ENCODE data around the gene ZNF133.
"Not testable (repeated sequence)": the region's sequence is repeated elsewhere in the genome, so short reads cannot be mapped to it uniquely, and the experiment has no call there.

Gene ZNF133

DNA sequence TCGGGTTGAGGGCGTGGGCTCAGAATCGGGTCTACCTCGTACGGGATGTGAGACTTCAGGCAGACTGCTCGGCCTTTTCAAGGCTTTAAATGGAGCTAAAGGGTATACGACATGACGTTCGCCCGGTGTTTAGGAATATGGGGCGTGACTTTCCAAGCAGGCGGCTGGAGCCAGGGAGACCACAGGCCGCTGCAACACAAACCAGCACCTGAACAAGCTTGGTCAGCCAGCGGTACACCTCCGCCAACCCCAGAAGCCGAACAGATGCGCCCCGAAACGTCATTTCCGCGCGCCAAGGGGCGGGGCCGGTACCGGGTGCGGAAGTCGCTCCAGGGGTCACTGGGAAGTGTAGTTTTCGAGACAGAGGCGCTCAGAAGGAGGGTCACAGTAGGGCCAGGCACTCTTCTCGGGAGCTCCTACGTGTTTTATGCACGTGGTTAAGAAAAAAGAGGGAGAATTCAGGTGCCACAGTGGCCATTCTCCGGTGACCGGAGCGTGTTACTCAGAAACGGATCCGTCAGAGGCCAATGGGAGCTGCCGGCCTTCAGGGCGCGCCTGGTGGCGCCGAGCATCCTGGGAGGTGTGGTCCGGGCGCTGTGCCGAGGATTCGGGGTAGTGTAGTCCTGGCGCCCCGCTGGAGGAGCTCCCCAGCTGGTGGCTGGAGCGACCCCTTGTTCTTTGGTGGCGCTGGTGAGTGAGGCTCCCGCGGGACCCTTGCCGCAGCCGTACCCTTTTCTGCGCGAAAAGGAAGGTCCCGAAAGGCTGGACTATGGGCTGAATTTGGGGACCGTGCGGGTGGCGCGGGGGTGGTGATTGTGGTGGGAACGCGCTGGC, at the start of gene ZNF133:
ZNF133 (plus strand) TSS at position 613 of the 834 bp plus-strand sequence. CDS start 17,160 bp downstream, outside the sequence.
- H3K27me3 Mint-ChIP-seq: peaks cover 22% of the 10 kb centered on the region
- intact Hi-C loops (cut with micrococcal nuclease): loop anchor here (5.0 to 10.0 kb wide), 4 partner anchors 179 to 1553 kb away; partner anchors contain the start of genes DZANK1, POLR3F, SMIM26 and SNRPB2
- peaks cover 39% of the 10 kb centered on the region for H3K36me3 Mint-ChIP-seq (ENCODE audit: low read depth)
- peaks cover 17% of the 10 kb centered on the region for H3K4me1 Mint-ChIP-seq (ENCODE audit: low read depth)
- H3K4me3 Mint-ChIP-seq: peak within 1 kb of the TSS; percentile 94
- peak within 1 kb of the TSS; percentile 98 for H3K27ac Mint-ChIP-seq
- peaks cover 32% of the 10 kb centered on the region for H3K9me3 Mint-ChIP-seq

GRCh38 chr20:18240997-18241396, 47.3 kb upstream of the ZNF133 start:
- no peak overlapping the region for H3K4me3 Mint-ChIP-seq
- H3K9me3 Mint-ChIP-seq: peaks cover 7% of the 10 kb centered on the region
- intact Hi-C loops (cut with micrococcal nuclease): no loop called here
- H3K4me1 Mint-ChIP-seq (ENCODE audit: low read depth): no peaks in the 10 kb centered on the region
- no peaks in the 10 kb centered on the region for H3K36me3 Mint-ChIP-seq (ENCODE audit: low read depth)
- no peak overlapping the region for H3K27ac Mint-ChIP-seq
- H3K27me3 Mint-ChIP-seq: peaks cover 9% of the 10 kb centered on the region

GRCh38 chr20:18243802-18244201, 44.5 kb upstream of the ZNF133 start:
- no peak overlapping the region for H3K27ac Mint-ChIP-seq
- intact Hi-C loops (cut with micrococcal nuclease): no loop called here
- H3K4me3 Mint-ChIP-seq: no peak overlapping the region
- no peaks in the 10 kb centered on the region for H3K4me1 Mint-ChIP-seq (ENCODE audit: low read depth)
- peaks cover 11% of the 10 kb centered on the region for H3K27me3 Mint-ChIP-seq
- H3K36me3 Mint-ChIP-seq (ENCODE audit: low read depth): no peaks in the 10 kb centered on the region
- peaks cover 7% of the 10 kb centered on the region for H3K9me3 Mint-ChIP-seq

GRCh38 chr20:18248545-18248944, 39.8 kb upstream of the ZNF133 start:
- H3K4me1 Mint-ChIP-seq (ENCODE audit: low read depth); H3K9me3 Mint-ChIP-seq; H3K27ac Mint-ChIP-seq; intact Hi-C loops (cut with micrococcal nuclease); H3K27me3 Mint-ChIP-seq; H3K36me3 Mint-ChIP-seq (ENCODE audit: low read depth); H3K4me3 Mint-ChIP-seq: not testable (repeated sequence)

DNA sequence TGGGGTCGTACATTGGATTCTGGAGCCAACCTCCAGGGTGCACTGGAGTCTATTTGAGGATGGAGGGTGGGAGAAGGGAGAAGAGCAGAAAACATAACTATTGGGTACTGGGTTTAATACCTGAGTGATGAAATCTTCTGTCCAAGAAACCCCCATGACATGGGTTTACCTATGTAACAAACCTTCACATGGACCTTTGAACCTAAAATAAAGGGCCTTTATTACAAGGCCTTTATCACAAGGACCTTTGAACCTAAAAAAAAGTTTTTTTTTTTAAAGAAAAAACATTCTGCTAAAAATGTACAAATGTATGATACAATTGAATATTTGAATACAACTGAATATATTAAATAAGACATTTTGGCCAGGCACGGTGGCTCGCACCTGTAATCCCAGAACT, 38.1 kb upstream of the ZNF133 start:
- intact Hi-C loops (cut with micrococcal nuclease): no loop called here
- Mint-ChIP-seq H3K4me1 (ENCODE audit: low read depth) (no peaks in the 10 kb centered on the region), H3K27ac (no peak overlapping the region), H3K9me3 (no peaks in the 10 kb centered on the region), H3K36me3 (ENCODE audit: low read depth) (no peaks in the 10 kb centered on the region), H3K4me3 (no peak overlapping the region), H3K27me3 (peaks cover 1% of the 10 kb centered on the region)

- H3K9me3 Mint-ChIP-seq: no peaks in the 10 kb centered on the region
- H3K4me1 Mint-ChIP-seq (ENCODE audit: low read depth): no peaks in the 10 kb centered on the region
- intact Hi-C loops (cut with micrococcal nuclease): no loop called here
- H3K4me3 Mint-ChIP-seq: no peak overlapping the region
- no peak overlapping the region for H3K27ac Mint-ChIP-seq
- no peaks in the 10 kb centered on the region for H3K36me3 Mint-ChIP-seq (ENCODE audit: low read depth)
- H3K27me3 Mint-ChIP-seq: peaks cover 1% of the 10 kb centered on the region
Measured at GRCh38 chr20:18252597-18253451, 35.5 kb upstream of the ZNF133 start.

DNA sequence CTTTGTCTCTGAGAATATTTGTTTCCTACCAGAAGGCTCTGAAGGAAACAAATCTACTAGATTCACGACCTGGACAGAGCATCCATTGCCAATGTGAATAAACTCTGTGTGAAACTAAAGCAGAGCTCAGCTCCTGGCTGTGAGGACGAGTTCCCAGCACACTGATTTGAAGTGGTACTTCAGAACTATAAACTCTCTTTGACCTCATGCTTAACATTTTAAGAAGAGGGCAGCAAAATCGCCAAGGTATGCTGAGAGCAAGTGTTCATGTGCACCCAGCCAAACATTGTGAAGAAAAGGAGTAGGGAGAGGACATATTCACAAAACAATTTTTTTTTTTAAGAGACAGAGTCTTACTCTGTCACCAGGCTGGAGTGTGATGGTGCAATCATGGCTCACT, 33.7 kb upstream of the ZNF133 start:
- intact Hi-C loops (cut with micrococcal nuclease): no loop called here
- Mint-ChIP-seq H3K27ac (no peak overlapping the region), H3K27me3 (no peaks in the 10 kb centered on the region), H3K9me3 (no peaks in the 10 kb centered on the region), H3K4me1 (ENCODE audit: low read depth) (no peaks in the 10 kb centered on the region), H3K4me3 (no peak overlapping the region), H3K36me3 (ENCODE audit: low read depth) (no peaks in the 10 kb centered on the region)

DNA sequence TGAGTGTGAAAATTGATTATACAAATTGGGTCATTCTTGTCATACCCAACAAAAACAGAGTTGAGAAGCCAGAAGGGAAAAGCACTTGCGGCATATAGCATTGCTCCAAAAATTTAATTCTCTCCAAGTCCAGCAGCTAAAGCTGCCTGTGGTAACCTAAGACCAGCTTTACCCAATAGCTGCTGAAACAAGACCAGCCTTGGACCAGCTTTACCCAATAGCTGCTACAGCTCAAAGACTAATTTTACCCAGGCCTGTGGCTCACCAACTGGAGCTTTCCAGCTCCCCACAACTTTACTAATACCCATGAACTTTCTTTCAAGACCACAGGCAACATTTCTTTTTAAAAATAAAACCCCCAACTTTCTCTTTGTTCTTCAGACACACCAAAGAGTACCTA, 32.8 kb upstream of the ZNF133 start:
- Mint-ChIP-seq H3K4me3 (no peak overlapping the region), H3K4me1 (ENCODE audit: low read depth) (no peaks in the 10 kb centered on the region), H3K27me3 (no peaks in the 10 kb centered on the region), H3K27ac (no peak overlapping the region), H3K9me3 (no peaks in the 10 kb centered on the region), H3K36me3 (ENCODE audit: low read depth) (no peaks in the 10 kb centered on the region)
- intact Hi-C loops (cut with micrococcal nuclease): no loop called here

- H3K4me3 Mint-ChIP-seq: no peak overlapping the region
- no peaks in the 10 kb centered on the region for H3K9me3 Mint-ChIP-seq
- intact Hi-C loops (cut with micrococcal nuclease): no loop called here
- H3K27me3 Mint-ChIP-seq: no peaks in the 10 kb centered on the region
- H3K4me1 Mint-ChIP-seq (ENCODE audit: low read depth): no peaks in the 10 kb centered on the region
- H3K36me3 Mint-ChIP-seq (ENCODE audit: low read depth): no peaks in the 10 kb centered on the region
- no peak overlapping the region for H3K27ac Mint-ChIP-seq
Measured at GRCh38 chr20:18256440-18257090, 31.8 kb upstream of the ZNF133 start.

DNA sequence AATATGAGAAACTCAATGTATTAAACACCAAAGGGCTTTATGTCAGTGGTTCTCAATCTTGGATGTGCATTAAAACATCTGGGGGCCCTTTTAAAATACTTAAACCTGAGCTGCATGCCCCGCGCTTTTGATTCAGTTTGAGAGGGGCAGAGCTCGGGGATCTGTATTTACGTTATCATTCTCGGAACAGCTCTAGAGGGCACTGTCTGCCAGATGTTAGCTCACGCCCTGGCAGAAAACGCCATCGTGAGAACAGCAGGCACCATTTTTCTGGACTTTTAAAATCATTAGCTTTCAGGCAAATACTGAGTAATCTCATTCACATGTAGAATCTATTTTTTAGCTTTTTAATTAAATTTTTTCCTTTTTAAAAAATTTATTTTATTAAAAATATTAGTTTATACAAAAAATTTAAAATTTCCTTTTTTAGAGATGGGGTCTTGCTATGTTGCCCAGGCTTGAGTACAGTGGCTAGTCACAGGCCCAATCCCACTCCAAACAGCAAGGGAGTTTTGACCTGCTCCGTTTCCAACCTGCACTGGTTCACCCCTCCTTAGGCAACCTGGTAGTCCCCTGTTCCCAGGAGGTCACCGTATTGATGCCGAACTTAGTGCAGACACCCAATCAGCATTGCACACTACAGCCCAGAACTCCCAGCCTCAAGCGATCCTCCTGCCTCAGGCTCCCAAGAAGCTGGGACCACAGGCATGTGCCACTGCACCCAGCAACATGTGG, 30.0 kb upstream of the ZNF133 start:
- Mint-ChIP-seq H3K27ac (no peak overlapping the region), H3K27me3 (peaks cover 1% of the 10 kb centered on the region), H3K4me1 (ENCODE audit: low read depth) (no peaks in the 10 kb centered on the region), H3K4me3 (no peak overlapping the region), H3K36me3 (ENCODE audit: low read depth) (no peaks in the 10 kb centered on the region), H3K9me3 (no peaks in the 10 kb centered on the region)
- intact Hi-C loops (cut with micrococcal nuclease): no loop called here

DNA sequence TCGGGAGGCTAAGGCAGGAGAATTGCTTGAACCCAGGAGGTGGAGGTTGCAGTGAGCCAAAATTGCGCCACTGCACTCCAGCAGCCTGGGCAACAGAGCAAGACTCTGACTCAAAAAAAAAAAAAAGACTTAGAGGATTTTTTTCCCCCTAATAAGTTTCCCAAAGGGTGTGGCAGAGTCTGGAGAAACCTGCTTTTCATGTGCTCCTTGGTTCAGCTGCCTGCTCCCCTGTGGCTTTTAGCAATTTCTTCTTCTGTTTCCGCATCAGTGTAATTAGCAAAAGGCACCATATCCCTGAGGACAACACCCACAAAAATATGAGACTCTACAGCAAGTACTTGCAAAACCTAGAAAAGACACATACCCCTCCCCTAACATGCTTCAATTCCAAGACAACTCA, 28.6 kb upstream of the ZNF133 start:
- intact Hi-C loops (cut with micrococcal nuclease): no loop called here
- H3K27me3 Mint-ChIP-seq: peaks cover 1% of the 10 kb centered on the region
- no peaks in the 10 kb centered on the region for H3K36me3 Mint-ChIP-seq (ENCODE audit: low read depth)
- H3K27ac Mint-ChIP-seq: no peak overlapping the region
- H3K4me3 Mint-ChIP-seq: no peak overlapping the region
- no peaks in the 10 kb centered on the region for H3K9me3 Mint-ChIP-seq
- H3K4me1 Mint-ChIP-seq (ENCODE audit: low read depth): no peaks in the 10 kb centered on the region

- Mint-ChIP-seq H3K27ac (no peak overlapping the region), H3K9me3 (no peaks in the 10 kb centered on the region), H3K27me3 (peaks cover 12% of the 10 kb centered on the region), H3K4me3 (no peak overlapping the region), H3K36me3 (ENCODE audit: low read depth) (no peaks in the 10 kb centered on the region), H3K4me1 (ENCODE audit: low read depth) (no peaks in the 10 kb centered on the region)
- intact Hi-C loops (cut with micrococcal nuclease): no loop called here
Measured at GRCh38 chr20:18263723-18264122, 24.6 kb upstream of the ZNF133 start.

GRCh38 chr20:18265441-18265840, 22.9 kb upstream of the ZNF133 start:
- Mint-ChIP-seq H3K27me3 (peaks cover 12% of the 10 kb centered on the region), H3K27ac (no peak overlapping the region), H3K9me3 (no peaks in the 10 kb centered on the region), H3K36me3 (ENCODE audit: low read depth) (no peaks in the 10 kb centered on the region), H3K4me3 (no peak overlapping the region), H3K4me1 (ENCODE audit: low read depth) (no peaks in the 10 kb centered on the region)
- intact Hi-C loops (cut with micrococcal nuclease): no loop called here
